A549 treated with Mapracorat at 1 μM for 4 hours (cell line): Measurements from ENCODE around the gene OR52I1. TPM values are rescaled to one million over a fixed set of nuclear protein-coding genes. Genes with fewer than 3 reads are reported as not detected.

Source experiments
- total RNA-seq: library from RNA; stranded (reverse); fragments of 200-300 nt; extraction: Qiagen RNA extraction; gene quantifications from 5 replicates; pipeline ENCODE4 v1.2.3, GENCODE V29; 2022

Gene OR52I1
- total RNA-seq = not detected in 5 replicates

GRCh38 chr11:4593739-4594138 lies at the start of gene OR52I1:
Gene OR52I1 (plus strand): TSS chr11:4594039. CDS start chr11:4594039, 0 bp downstream.

GRCh38 chr11:4544891-4545290 lies 48.9 kb upstream of the OR52I1 start, which contains the start of gene OR52M1:
Gene OR52M1 (plus strand): TSS chr11:4545191. CDS start chr11:4545191, 0 bp downstream.

GRCh38 chr11:4581443-4581842 lies 12.4 kb upstream of the OR52I1 start, which contains the start of gene OR52I2:
Gene OR52I2 (plus strand): TSS chr11:4581743.

DNA sequence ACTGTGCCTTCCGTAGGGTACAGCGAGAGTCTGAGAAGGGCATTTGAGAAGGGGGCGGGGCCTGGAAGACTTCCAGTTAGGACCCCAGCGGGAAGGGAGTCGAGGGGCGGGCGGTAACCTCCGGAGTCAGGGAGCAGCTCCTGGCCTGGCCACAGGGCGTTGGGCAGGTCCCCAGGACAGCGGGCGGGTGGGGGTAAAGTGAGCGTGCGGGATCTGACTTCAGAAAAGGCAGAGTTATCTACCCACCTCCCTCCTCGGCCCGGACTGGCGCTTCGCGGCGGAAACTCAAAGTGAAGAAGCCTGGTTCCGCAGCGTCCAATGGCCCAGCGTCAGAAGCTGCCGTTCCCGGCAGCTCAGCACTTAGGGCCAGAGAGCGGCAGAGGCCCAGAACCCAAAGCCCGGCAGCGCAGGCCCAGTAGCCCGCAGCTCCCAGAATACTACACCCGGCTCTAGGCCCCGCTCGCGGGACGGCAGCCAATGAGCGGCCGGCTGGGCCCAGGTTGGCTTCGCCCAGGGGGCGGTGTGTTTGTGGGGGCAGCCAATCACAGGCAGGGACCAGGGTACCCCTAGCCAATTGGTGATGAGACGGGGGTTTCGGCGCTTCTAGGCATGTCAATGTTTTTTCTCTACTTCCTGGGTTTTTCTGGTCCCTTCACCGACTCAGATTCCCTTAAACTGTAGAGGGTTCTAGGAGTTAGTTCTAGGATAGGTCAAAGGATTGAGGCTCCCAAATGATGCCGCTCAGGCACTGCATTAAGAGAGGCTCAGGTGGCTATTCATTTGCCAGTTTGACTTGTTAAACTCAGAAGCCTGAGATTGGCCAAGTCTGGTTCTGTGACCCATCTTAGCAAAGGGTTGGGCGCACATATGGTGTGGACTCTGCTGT lies 14.2 kb downstream of the OR52I1 start, which contains the start of gene TRIM68:
Gene TRIM68 (minus strand): TSS at position 451 of the 886 bp plus-strand sequence. CDS start 2,727 bp downstream, outside the sequence.

GRCh38 chr11:4636962-4637661 lies 43.3 kb downstream of the OR52I1 start, which contains the start of gene OR51D1:
Gene OR51D1 (plus strand): TSS chr11:4637477. CDS start chr11:4639791, 2,314 bp downstream.

GRCh38 chr11:4643682-4644081 lies 49.8 kb downstream of the OR52I1 start, which contains the start of gene OR51E1:
Gene OR51E1 (plus strand): TSS chr11:4643982. CDS start chr11:4652527, 8,545 bp downstream.

Other genes starting within 250 kb of the OR52I1 start
- gene OR52B4, start 225.7 kb upstream of the OR52I1 start, total RNA-seq = not detected in 5 replicates
- 19.6 to 23.8 TPM (median 20.9 TPM) in 5 replicates for gene TRIM21, start 200.3 kb upstream of the OR52I1 start, total RNA-seq
- gene OR52K2, start 144.7 kb upstream of the OR52I1 start, total RNA-seq = not detected in 5 replicates
- not detected in 5 replicates for gene OR52K1, start 111.4 kb upstream of the OR52I1 start, total RNA-seq
- not detected in 5 replicates for gene OR52M1, start 48.8 kb upstream of the OR52I1 start, total RNA-seq
- not detected in 5 replicates for gene OR52I2, start 12.3 kb upstream of the OR52I1 start, total RNA-seq
- 8.1 to 10.4 TPM (median 9.9 TPM) in 5 replicates for gene TRIM68, start 14.2 kb downstream of the OR52I1 start, total RNA-seq
- gene OR51D1, start 43.4 kb downstream of the OR52I1 start, total RNA-seq = not detected in 5 replicates
- gene OR51E1, start 49.9 kb downstream of the OR52I1 start, total RNA-seq = not detected in 5 replicates
- not detected in 5 replicates for gene OR51E2, start 103.8 kb downstream of the OR52I1 start, total RNA-seq
- gene MMP26, start 110.7 kb downstream of the OR52I1 start, total RNA-seq = not detected in 5 replicates
- gene OR51F1, start 175.9 kb downstream of the OR52I1 start, total RNA-seq = not detected in 5 replicates
- gene OR52R1, start 210.3 kb downstream of the OR52I1 start, total RNA-seq = not detected in 5 replicates
- gene OR51F2, start 227.3 kb downstream of the OR52I1 start, total RNA-seq = not detected in 5 replicates